Esophagus muscularis mucosa (tissue), 4 donors: ENCODE data around the gene PIEZO1.

Source experiments
- CTCF ChIP-seq, 3 experiments: fragments of 200-600 bp in 2 of 3; fragments of 450-650 bp in 1 of 3; sonication (generic) in 2 of 3; IDR thresholded peaks; one replicate each; pipeline ENCODE4 v1.5.1; 2017 to 2019; ENCODE audit warnings: antibody characterized with exemption in 3 of 3, mild to moderate bottlenecking in 2 of 3, moderate library complexity in 1 of 3
- EP300 ChIP-seq: sonication (generic); formaldehyde crosslinking; IDR thresholded peaks from one replicate; pipeline ENCODE4 v1.6.1; 2017; ENCODE audit warnings: antibody characterized with exemption
- POLR2A ChIP-seq: fragments of 450-650 bp; IDR thresholded peaks from one replicate; pipeline ENCODE4 v1.6.1; 2017; ENCODE audit warnings: antibody characterized with exemption, moderate library complexity, mild to moderate bottlenecking, low read depth
- POLR2AphosphoS5 ChIP-seq, 2 donors: sonication (generic); formaldehyde crosslinking; IDR thresholded peaks; one replicate each; pipeline ENCODE4 v1.6.1; 2017; ENCODE audit warnings: antibody characterized with exemption in 2 of 2

DNA sequence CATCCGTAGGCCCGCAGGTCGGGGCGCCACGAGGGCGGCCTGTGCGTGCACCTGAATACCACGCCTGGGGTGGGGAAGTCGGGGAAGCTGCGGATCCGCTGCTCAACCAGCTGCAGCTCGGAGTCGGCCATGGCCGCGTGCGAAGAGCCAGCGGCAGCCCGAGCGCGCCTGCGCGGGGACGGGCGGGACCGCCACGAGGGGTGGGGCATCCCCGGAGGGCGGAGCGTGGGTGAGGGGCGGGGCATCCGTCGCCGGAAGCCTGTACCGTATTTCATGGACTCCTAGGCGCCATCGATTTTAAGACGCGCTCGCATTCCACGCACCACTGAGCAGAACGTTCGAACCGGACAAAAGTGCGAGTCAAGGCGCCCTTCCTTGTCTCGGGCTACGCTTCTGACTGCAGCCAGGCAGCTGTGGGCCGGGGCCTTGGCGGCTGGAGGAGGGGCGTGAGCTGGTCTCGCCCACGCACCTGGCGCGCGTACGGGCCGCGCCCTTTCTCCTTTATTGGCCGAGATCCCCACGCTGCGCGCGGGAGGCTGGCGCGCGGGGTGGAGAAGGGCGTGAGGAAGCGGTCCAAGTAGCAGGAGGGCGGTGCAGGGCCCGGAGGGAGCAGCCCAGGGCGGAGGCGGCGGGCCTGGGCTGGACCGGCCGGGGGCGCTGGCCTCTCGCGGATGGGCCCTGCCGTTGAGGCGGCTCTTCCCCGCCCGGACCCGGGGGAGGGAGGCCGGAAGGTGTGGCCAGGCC, 26.9 kb upstream of the PIEZO1 start, which contains the start of gene APRT:
- TF ChIP-seq POLR2AphosphoS5 (IDR thresholded peaks at IDR 0.05) (peak; percentile 83 to 96), EP300 (no peak), POLR2A (peak; percentile 33), CTCF (IDR thresholded peaks at IDR 0.05) (peak; percentile 20 to 44 (median 28))
